Effector memory CD4-positive, alpha-beta T cell (primary cell): ENCODE results near the gene ZBTB20.

Experiments used
- DNase-seq, 3 donors: peaks; one replicate each; pipeline ENCODE4 v3.0.0-alpha.2; 2020
- H3K27ac ChIP-seq: 2 replicates; pipeline ENCODE4 v1.7.0; 2013; ENCODE audit warnings: mild to moderate bottlenecking, low read length, moderate library complexity; ENCODE audit not compliant: insufficient read depth, poor library complexity, severe bottlenecking
- H3K27me3 ChIP-seq: replicated peaks from 2 replicates; pipeline ENCODE4 v1.7.0; 2013; ENCODE audit warnings: mild to moderate bottlenecking, low read length; ENCODE audit not compliant: insufficient read depth, control insufficient read depth, poor library complexity, severe bottlenecking
- H3K36me3 ChIP-seq: 2 replicates; pipeline ENCODE4 v1.7.0; 2013; ENCODE audit warnings: mild to moderate bottlenecking, low read length, moderate library complexity; ENCODE audit not compliant: control insufficient read depth, insufficient read depth
- H3K4me1 ChIP-seq: 2 replicates; pipeline ENCODE4 v1.7.0; 2013; ENCODE audit warnings: low read length, mild to moderate bottlenecking; ENCODE audit not compliant: control insufficient read depth, insufficient read depth, poor library complexity, severe bottlenecking
- H3K4me3 ChIP-seq: 2 replicates; pipeline ENCODE4 v1.7.0; 2013; ENCODE audit warnings: low read length, low read depth, mild to moderate bottlenecking; ENCODE audit not compliant: insufficient read depth, poor library complexity, severe bottlenecking
- H3K9me3 ChIP-seq: 2 replicates; pipeline ENCODE4 v1.7.0; 2013; ENCODE audit warnings: mild to moderate bottlenecking, low read length, moderate library complexity; ENCODE audit not compliant: control insufficient read depth

ZBTB20 gene

GRCh38 chr3:114639171-114639570 is 507.9 kb downstream of the ZBTB20 start:
- Histone ChIP-seq H3K27ac (no peak overlapping the region), H3K4me1 (no peaks in the 10 kb centered on the region), H3K9me3 (no peaks in the 10 kb centered on the region), H3K27me3 (no peaks in the 10 kb centered on the region), H3K4me3 (no peak overlapping the region), H3K36me3 (no peaks in the 10 kb centered on the region)
- DNase-seq: no peak

- Histone ChIP-seq H3K4me1 (no peaks in the 10 kb centered on the region), H3K4me3 (no peak overlapping the region), H3K9me3 (no peaks in the 10 kb centered on the region), H3K36me3 (no peaks in the 10 kb centered on the region), H3K27me3 (no peaks in the 10 kb centered on the region), H3K27ac (no peak overlapping the region)
- DNase-seq: no peak
Observed at GRCh38 chr3:114635878-114636277, 511.2 kb downstream of the ZBTB20 start.

GRCh38 chr3:114634635-114635034 is 512.5 kb downstream of the ZBTB20 start:
- no peak overlapping the region for H3K4me3 ChIP-seq
- no peaks in the 10 kb centered on the region for H3K36me3 ChIP-seq
- H3K27me3 ChIP-seq: no peaks in the 10 kb centered on the region
- no peak for DNase-seq
- H3K4me1 ChIP-seq: no peaks in the 10 kb centered on the region
- no peaks in the 10 kb centered on the region for H3K9me3 ChIP-seq
- no peak overlapping the region for H3K27ac ChIP-seq

- no peaks in the 10 kb centered on the region for H3K9me3 ChIP-seq
- no peaks in the 10 kb centered on the region for H3K4me1 ChIP-seq
- H3K36me3 ChIP-seq: no peaks in the 10 kb centered on the region
- H3K27me3 ChIP-seq: no peaks in the 10 kb centered on the region
- DNase-seq: no peak
- no peak overlapping the region for H3K4me3 ChIP-seq
- H3K27ac ChIP-seq: no peak overlapping the region
Observed at GRCh38 chr3:114632757-114633424, 514.2 kb downstream of the ZBTB20 start.

- Histone ChIP-seq H3K9me3 (no peaks in the 10 kb centered on the region), H3K4me3 (no peak overlapping the region), H3K4me1 (no peaks in the 10 kb centered on the region), H3K27ac (no peak overlapping the region), H3K27me3 (no peaks in the 10 kb centered on the region), H3K36me3 (no peaks in the 10 kb centered on the region)
- no peak for DNase-seq
Observed at GRCh38 chr3:114627770-114628169, 519.3 kb downstream of the ZBTB20 start.

GRCh38 chr3:114626751-114627150 is 520.3 kb downstream of the ZBTB20 start:
- DNase-seq: no peak
- H3K27ac ChIP-seq: no peak overlapping the region
- H3K27me3 ChIP-seq: no peaks in the 10 kb centered on the region
- no peaks in the 10 kb centered on the region for H3K36me3 ChIP-seq
- no peaks in the 10 kb centered on the region for H3K4me1 ChIP-seq
- H3K9me3 ChIP-seq: no peaks in the 10 kb centered on the region
- no peak overlapping the region for H3K4me3 ChIP-seq

GRCh38 chr3:114624571-114625181 is 522.4 kb downstream of the ZBTB20 start:
- Histone ChIP-seq H3K4me1 (no peaks in the 10 kb centered on the region), H3K9me3 (no peaks in the 10 kb centered on the region), H3K27ac (no peak overlapping the region), H3K27me3 (no peaks in the 10 kb centered on the region), H3K4me3 (no peak overlapping the region), H3K36me3 (no peaks in the 10 kb centered on the region)
- no peak for DNase-seq

- Histone ChIP-seq H3K4me1 (no peaks in the 10 kb centered on the region), H3K4me3 (no peak overlapping the region), H3K9me3 (no peaks in the 10 kb centered on the region), H3K27ac (no peak overlapping the region), H3K36me3 (no peaks in the 10 kb centered on the region), H3K27me3 (no peaks in the 10 kb centered on the region)
- DNase-seq: no peak
Observed at GRCh38 chr3:114624047-114624445, 523.0 kb downstream of the ZBTB20 start.

- H3K4me1 ChIP-seq: no peaks in the 10 kb centered on the region
- no peak for DNase-seq
- no peak overlapping the region for H3K4me3 ChIP-seq
- H3K27me3 ChIP-seq: no peaks in the 10 kb centered on the region
- H3K27ac ChIP-seq: no peak overlapping the region
- H3K9me3 ChIP-seq: no peaks in the 10 kb centered on the region
- no peaks in the 10 kb centered on the region for H3K36me3 ChIP-seq
Observed at GRCh38 chr3:114623420-114624046, 523.6 kb downstream of the ZBTB20 start.

- Histone ChIP-seq H3K36me3 (no peaks in the 10 kb centered on the region), H3K27me3 (no peaks in the 10 kb centered on the region), H3K27ac (no peak overlapping the region), H3K4me3 (no peak overlapping the region), H3K4me1 (no peaks in the 10 kb centered on the region), H3K9me3 (no peaks in the 10 kb centered on the region)
- DNase-seq: no peak
Observed at GRCh38 chr3:114622001-114622400, 525.1 kb downstream of the ZBTB20 start.
